Endothelial cell (in vitro differentiated cells): ENCODE results near the gene NAV2. TPM values are rescaled to one million over a fixed set of nuclear protein-coding genes. Genes with fewer than 3 reads are reported as not detected.

ENCODE experiments used
- DNase-seq: peaks from one replicate; pipeline ENCODE4 v3.0.0; 2021; ENCODE audit warnings: low spot score
- H3K27ac Mint-ChIP-seq: one replicate; pipeline ENCODE4 v1.8.0; 2021; ENCODE audit warnings: mixed read lengths, inconsistent platforms; ENCODE audit not compliant: unreplicated experiment
- H3K27me3 Mint-ChIP-seq: one replicate; pipeline ENCODE4 v1.8.0; 2021; ENCODE audit warnings: mild to moderate bottlenecking, moderate library complexity, mixed read lengths, inconsistent platforms; ENCODE audit not compliant: unreplicated experiment
- H3K36me3 Mint-ChIP-seq: one replicate; pipeline ENCODE4 v1.8.0; 2021; ENCODE audit warnings: mild to moderate bottlenecking, low read depth, mixed read lengths, inconsistent platforms; ENCODE audit not compliant: unreplicated experiment
- H3K4me1 Mint-ChIP-seq: one replicate; pipeline ENCODE4 v1.8.0; 2021; ENCODE audit warnings: mild to moderate bottlenecking, mixed read lengths, inconsistent platforms; ENCODE audit not compliant: unreplicated experiment
- H3K4me3 Mint-ChIP-seq: one replicate; pipeline ENCODE4 v1.8.0; 2021; ENCODE audit warnings: mild to moderate bottlenecking, mixed read lengths, inconsistent platforms; ENCODE audit not compliant: unreplicated experiment
- H3K9me3 Mint-ChIP-seq: one replicate; pipeline ENCODE4 v1.8.0; 2021; ENCODE audit warnings: mixed read lengths, inconsistent platforms; ENCODE audit not compliant: unreplicated experiment
- total RNA-seq: library from RNA; stranded (reverse); fragmentation: NEBNext Ultra II Directional; extraction: Animal tissue kit (Norgen Biotek cat#: 25700); gene quantifications from one replicate; pipeline ENCODE4 v1.2.1, GENCODE V29; 2021; ENCODE audit not compliant: unreplicated experiment
- TF ChIP-seq, protein P1 (sequence below): fragments of 200-600 bp; sonication (generic); IDR thresholded peaks from one replicate; pipeline ENCODE4 v1.5.0; 2021; ENCODE audit warnings: antibody characterized with exemption; ENCODE audit not compliant: unreplicated experiment

NAV2 gene
- total RNA-seq, 1 donor from 2014 or later = 15.6 TPM

DNA sequence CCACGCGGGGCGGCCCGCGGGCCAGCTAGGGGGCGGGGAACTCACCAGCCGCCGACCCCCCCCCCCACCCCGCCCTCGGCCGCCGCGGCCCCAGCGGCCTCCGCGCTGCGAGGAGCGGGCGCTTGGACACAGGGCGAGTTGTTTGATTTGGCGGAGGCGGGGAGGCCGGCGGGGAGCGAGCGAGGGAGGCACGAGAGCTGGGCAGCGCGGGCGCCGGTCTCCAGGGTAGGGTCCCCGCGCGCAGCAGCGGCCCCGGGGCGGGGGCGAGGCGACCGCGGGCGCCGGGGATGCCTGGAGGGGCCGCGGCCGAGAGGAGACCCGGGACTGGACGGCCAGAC is 64.4 kb downstream of the NAV2 start:
- peaks cover 13% of the 10 kb centered on the region for H3K4me1 Mint-ChIP-seq
- TF ChIP-seq, protein P1, sequence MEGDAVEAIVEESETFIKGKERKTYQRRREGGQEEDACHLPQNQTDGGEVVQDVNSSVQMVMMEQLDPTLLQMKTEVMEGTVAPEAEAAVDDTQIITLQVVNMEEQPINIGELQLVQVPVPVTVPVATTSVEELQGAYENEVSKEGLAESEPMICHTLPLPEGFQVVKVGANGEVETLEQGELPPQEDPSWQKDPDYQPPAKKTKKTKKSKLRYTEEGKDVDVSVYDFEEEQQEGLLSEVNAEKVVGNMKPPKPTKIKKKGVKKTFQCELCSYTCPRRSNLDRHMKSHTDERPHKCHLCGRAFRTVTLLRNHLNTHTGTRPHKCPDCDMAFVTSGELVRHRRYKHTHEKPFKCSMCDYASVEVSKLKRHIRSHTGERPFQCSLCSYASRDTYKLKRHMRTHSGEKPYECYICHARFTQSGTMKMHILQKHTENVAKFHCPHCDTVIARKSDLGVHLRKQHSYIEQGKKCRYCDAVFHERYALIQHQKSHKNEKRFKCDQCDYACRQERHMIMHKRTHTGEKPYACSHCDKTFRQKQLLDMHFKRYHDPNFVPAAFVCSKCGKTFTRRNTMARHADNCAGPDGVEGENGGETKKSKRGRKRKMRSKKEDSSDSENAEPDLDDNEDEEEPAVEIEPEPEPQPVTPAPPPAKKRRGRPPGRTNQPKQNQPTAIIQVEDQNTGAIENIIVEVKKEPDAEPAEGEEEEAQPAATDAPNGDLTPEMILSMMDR = no peak
- H3K36me3 Mint-ChIP-seq = no peaks in the 10 kb centered on the region
- peaks cover 16% of the 10 kb centered on the region for H3K27me3 Mint-ChIP-seq
- H3K27ac Mint-ChIP-seq = no peak overlapping the region
- H3K4me3 Mint-ChIP-seq = peak overlapping the region; percentile 91
- DNase-seq = peak; percentile 22
- no peaks in the 10 kb centered on the region for H3K9me3 Mint-ChIP-seq

DNA sequence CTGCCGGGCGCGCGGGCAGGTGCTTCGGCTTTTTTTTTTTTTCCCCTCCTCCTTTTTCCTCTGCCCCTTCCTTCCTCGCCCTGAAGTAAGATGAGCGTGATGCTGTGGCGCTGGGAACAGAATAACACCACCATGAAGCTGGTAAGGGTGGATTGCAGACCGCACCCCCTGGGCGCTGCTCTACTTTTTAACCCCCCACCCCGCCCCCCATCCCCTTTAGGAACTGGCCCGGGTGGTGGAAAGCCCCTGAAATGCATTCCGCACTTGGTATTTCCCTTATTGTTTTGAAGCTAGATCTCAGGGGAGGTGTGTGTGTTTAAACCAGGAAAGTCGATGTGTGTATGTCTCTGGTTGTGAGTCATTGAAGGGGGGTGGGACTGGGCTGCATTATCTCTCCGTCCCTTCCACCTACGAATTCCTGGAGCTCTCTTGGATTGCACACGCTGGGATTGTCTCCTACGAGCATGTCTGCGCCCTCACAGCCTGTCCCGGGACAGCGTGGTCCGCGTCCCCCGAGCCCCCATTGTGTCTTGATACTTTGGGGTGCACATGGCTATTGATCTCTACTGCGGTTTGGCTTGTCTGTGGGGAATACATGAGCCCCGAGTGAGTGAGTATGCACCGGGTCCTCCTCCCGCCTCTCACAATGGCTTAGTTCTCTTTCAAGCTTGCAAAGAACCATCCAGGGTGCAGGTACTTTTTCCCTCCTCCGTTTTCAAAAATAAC is 64.9 kb downstream of the NAV2 start:
- DNase-seq = no peak
- Mint-ChIP-seq H3K36me3 (no peaks in the 10 kb centered on the region), H3K9me3 (no peaks in the 10 kb centered on the region), H3K4me3 (peak overlapping the region; percentile 91), H3K4me1 (peaks cover 13% of the 10 kb centered on the region), H3K27me3 (peaks cover 16% of the 10 kb centered on the region), H3K27ac (no peak overlapping the region)
- TF ChIP-seq, protein P1 = no peak

DNA sequence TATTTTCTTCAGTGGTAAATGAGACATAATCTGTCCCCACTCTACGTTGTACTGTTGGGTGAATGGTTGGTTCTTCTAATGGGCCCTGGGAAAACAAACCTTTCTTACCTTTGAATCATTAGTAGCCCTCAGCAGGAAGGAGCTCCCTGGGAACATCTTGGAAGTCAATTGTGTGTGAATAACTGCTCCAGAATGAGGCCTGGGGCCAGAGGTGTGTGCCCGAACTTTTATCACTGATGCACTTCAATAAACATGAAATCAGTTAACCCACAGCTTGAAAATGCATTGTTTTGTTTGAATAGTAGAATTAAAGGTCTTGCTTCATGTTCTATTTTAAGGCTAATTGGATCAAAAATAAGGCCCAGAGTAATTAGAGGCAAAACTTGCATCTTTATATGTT is 67.1 kb downstream of the NAV2 start:
- Mint-ChIP-seq H3K36me3 (no peaks in the 10 kb centered on the region), H3K4me1 (peaks cover 13% of the 10 kb centered on the region), H3K27me3 (peaks cover 13% of the 10 kb centered on the region), H3K4me3 (no peak overlapping the region), H3K27ac (no peak overlapping the region), H3K9me3 (no peaks in the 10 kb centered on the region)
- TF ChIP-seq, protein P1 = no peak
- DNase-seq = no peak

DNA sequence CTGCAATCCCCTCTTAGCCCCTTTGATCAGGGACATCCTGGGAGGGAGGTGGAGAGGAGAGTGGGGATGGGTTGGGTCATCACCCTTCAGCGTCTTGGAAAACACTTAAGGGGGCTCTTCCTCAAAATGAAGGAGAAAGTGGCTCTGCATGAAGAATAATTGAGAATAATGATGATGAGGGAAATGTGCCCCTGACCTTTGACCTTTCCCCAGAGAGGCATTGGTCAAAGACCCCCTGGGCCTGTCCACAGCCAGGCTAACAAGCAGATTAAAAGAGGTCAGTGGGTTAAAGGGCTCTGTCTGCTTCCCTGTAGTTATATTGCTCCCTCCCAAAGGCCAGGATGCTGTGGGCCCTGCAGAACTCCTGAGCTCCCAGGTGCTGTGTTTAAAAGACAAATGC is 68.7 kb downstream of the NAV2 start:
- TF ChIP-seq, protein P1 = no peak
- Mint-ChIP-seq H3K4me1 (peaks cover 6% of the 10 kb centered on the region), H3K36me3 (no peaks in the 10 kb centered on the region), H3K4me3 (no peak overlapping the region), H3K9me3 (no peaks in the 10 kb centered on the region), H3K27ac (no peak overlapping the region), H3K27me3 (peaks cover 6% of the 10 kb centered on the region)
- DNase-seq = no peak

DNA sequence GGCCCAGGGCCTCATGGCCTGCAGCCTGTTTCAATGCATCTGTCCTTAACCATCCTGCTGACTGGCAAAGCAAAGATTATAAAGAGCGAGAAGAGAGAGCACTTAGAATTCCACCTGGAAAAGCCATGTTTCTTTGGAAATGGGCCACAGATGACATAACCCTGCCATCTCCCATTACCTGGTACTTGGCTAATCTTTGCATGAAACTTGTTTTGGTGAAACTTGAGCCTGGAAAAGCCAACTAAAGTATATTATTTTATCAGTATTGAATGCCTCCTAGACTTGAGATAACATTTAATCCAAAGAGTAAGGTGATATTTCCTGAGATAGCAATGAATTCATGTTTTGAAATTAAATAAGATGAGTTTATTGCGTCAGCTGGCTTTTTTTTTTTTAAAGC is 72.6 kb downstream of the NAV2 start:
- Mint-ChIP-seq H3K27me3 (no peaks in the 10 kb centered on the region), H3K4me1 (no peaks in the 10 kb centered on the region), H3K4me3 (no peak overlapping the region), H3K36me3 (no peaks in the 10 kb centered on the region), H3K27ac (no peak overlapping the region), H3K9me3 (no peaks in the 10 kb centered on the region)
- no peak for DNase-seq
- TF ChIP-seq, protein P1 = no peak
